Measurements from ENCODE around the gene MAB21L2. TPM values are rescaled to one million over a fixed set of nuclear protein-coding genes. Genes with fewer than 3 reads are reported as not detected.

Gene MAB21L2
- polyA plus RNA-seq, 1 of the 3 experiments (the other 2 are of a cell fraction): 0.92 TPM

GRCh38 chr4:150600812-150601445 lies 19.0 kb downstream of the MAB21L2 start:
- H3F3A ChIP-seq (replicated peaks; ENCODE audit: insufficient read depth): no peaks in the 10 kb centered on the region
- no peaks in the 10 kb centered on the region for H3K79me2 ChIP-seq (ENCODE audit: insufficient read depth)
- 93% methylated on average over 5 of the region's 5 CpGs for WGBS (ENCODE audit: low lambda C conversion rate)
- no peaks in the 10 kb centered on the region; the same call in 1 of the 2 replicates for H3K9me2 ChIP-seq
- H3K4me3 ChIP-seq (ENCODE audit: low read depth in 2 of 2, low read length in 1 of 2): no peak overlapping the region
- no peak overlapping the region for H3K4me2 ChIP-seq
- POLR2A ChIA-PET: no interaction called here
- H3K4me1 ChIP-seq (ENCODE audit: control insufficient read depth in 1 of 2, insufficient read depth in 2 of 2, low read depth in 1 of 2, low read length in 1 of 2): peaks cover 0 to 9% of the 10 kb centered on the region in 2 experiments; a peak in 2 of 4 replicates
- H3K9ac ChIP-seq: no peak overlapping the region
- CTCF ChIA-PET: interaction anchor here (0.8 to 1.5 kb wide), 2 partner anchors 12 to 498 kb away, joined by 3 read pairs; no protein-coding TSS in a partner anchor
- TF ChIP-seq GATA2 (CRISPR knock-in tag; IDR thresholded peaks at IDR 0.05) (0 out of 2 replicates have a peak, but pooled peaks have one; percentile 32), FOXJ3 (CRISPR knock-in tag; IDR thresholded peaks at IDR 0.05) (no peak)
- H2AFZ ChIP-seq (ENCODE audit: low read depth): no peak overlapping the region
- H4K20me1 ChIP-seq (ENCODE audit: insufficient read depth): no peaks in the 10 kb centered on the region
- no peaks in the 10 kb centered on the region for H3K36me3 ChIP-seq (replicated peaks in 1 of 2; ENCODE audit: control insufficient read depth in 1 of 2, insufficient read depth in 2 of 2, low read length in 1 of 2)
- H3K27me3 ChIP-seq (ENCODE audit: insufficient read depth): no peaks in the 10 kb centered on the region
- no peaks in the 10 kb centered on the region for H3K9me3 ChIP-seq
- no peak overlapping the region for H3K27ac ChIP-seq (ENCODE audit: low read depth in 2 of 2, low read length in 1 of 2)
- no peak for DNase-seq

DNA sequence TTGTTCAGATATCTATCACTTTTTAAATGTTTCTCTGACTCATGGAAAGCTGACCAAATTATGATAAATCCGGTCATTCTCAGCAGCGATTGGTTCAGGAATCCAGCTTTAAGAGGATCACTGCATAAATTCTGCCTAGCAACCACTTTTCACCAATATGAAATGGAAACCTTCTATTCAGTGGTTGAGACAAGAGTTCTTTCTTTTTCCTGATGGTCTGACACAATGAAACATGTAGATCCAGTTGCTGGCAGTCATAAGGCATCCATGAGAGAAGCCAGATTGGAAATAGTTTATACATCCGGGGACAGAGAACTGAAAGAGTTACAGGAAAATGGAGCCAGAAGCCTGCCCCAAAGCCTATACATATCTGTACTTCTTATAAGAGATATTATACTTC lies 27.2 kb downstream of the MAB21L2 start:
- ChIA-PET CTCF (interaction anchor here (0.9 to 1.4 kb wide), 3 partner anchors 15 to 311 kb away, joined by 3 to 4 read pairs (median 3); no protein-coding TSS in a partner anchor), POLR2A (no interaction called here)
- no peak overlapping the region for H3K27ac ChIP-seq (ENCODE audit: low read depth in 2 of 2, low read length in 1 of 2)
- H3K9me2 ChIP-seq: no peaks in the 10 kb centered on the region
- no peaks in the 10 kb centered on the region for H4K20me1 ChIP-seq (ENCODE audit: insufficient read depth)
- no peak overlapping the region for H3K9ac ChIP-seq
- H3K4me3 ChIP-seq (ENCODE audit: low read depth in 2 of 2, low read length in 1 of 2): no peak overlapping the region
- H3F3A ChIP-seq (replicated peaks; ENCODE audit: insufficient read depth): no peaks in the 10 kb centered on the region
- 0 out of 2 replicates have a peak, but pooled peaks have one; percentile 32 for TF ChIP-seq RFX5 (IDR thresholded peaks at IDR 0.05; ENCODE audit: low read length)
- TF ChIP-seq ELF1 (IDR thresholded peaks at IDR 0.05): no peak
- no peak for DNase-seq
- no peaks in the 10 kb centered on the region for H3K36me3 ChIP-seq (replicated peaks in 1 of 2; ENCODE audit: control insufficient read depth in 1 of 2, insufficient read depth in 2 of 2, low read length in 1 of 2)
- no peak overlapping the region for H2AFZ ChIP-seq (ENCODE audit: low read depth)
- 97% methylated on average over 3 of the region's 3 CpGs for WGBS (ENCODE audit: low lambda C conversion rate)
- H3K79me2 ChIP-seq (ENCODE audit: insufficient read depth): no peaks in the 10 kb centered on the region
- no peaks in the 10 kb centered on the region for H3K4me1 ChIP-seq (ENCODE audit: control insufficient read depth in 1 of 2, insufficient read depth in 2 of 2, low read depth in 1 of 2, low read length in 1 of 2)
- H3K9me3 ChIP-seq: no peaks in the 10 kb centered on the region
- no peak overlapping the region for H3K4me2 ChIP-seq
- H3K27me3 ChIP-seq (ENCODE audit: insufficient read depth): no peaks in the 10 kb centered on the region

GRCh38 chr4:150619042-150619441 lies 37.1 kb downstream of the MAB21L2 start:
- Histone ChIP-seq H3K4me1 (ENCODE audit: control insufficient read depth in 1 of 2, insufficient read depth in 2 of 2, low read depth in 1 of 2, low read length in 1 of 2) (no peaks in the 10 kb centered on the region), H3K36me3 (replicated peaks in 1 of 2; ENCODE audit: control insufficient read depth in 1 of 2, insufficient read depth in 2 of 2, low read length in 1 of 2) (no peaks in the 10 kb centered on the region), H3K4me2 (no peak overlapping the region), H3F3A (replicated peaks; ENCODE audit: insufficient read depth) (no peaks in the 10 kb centered on the region), H4K20me1 (ENCODE audit: insufficient read depth) (no peaks in the 10 kb centered on the region), H3K9ac (no peak overlapping the region), H2AFZ (ENCODE audit: low read depth) (no peak overlapping the region), H3K4me3 (ENCODE audit: low read depth in 2 of 2, low read length in 1 of 2) (no peak overlapping the region), H3K79me2 (ENCODE audit: insufficient read depth) (no peaks in the 10 kb centered on the region), H3K9me2 (no peaks in the 10 kb centered on the region), H3K27ac (ENCODE audit: low read depth in 2 of 2, low read length in 1 of 2) (no peak overlapping the region), H3K27me3 (ENCODE audit: insufficient read depth) (no peaks in the 10 kb centered on the region), H3K9me3 (no peaks in the 10 kb centered on the region)
- DNase-seq: no peak
- ChIA-PET POLR2A (no interaction called here), CTCF (no interaction called here)
- WGBS (ENCODE audit: low lambda C conversion rate): 75% methylated on average over 1 of the region's 1 CpG
- no peak for TF ChIP-seq MEF2A (IDR thresholded peaks at IDR 0.05; ENCODE audit: borderline replicate concordance, low read depth)
- no peak for TF ChIP-seq CHD2 (IDR thresholded peaks at IDR 0.05; ENCODE audit: low read length, partially characterized antibody)
- TF ChIP-seq PBX3 (IDR thresholded peaks at IDR 0.05): no peak
- no peak for TF ChIP-seq RFX5 (IDR thresholded peaks at IDR 0.05; ENCODE audit: low read length)
- TF ChIP-seq EZH2phosphoT487 (IDR thresholded peaks at IDR 0.05; ENCODE audit: borderline replicate concordance, low read depth): no peak
- TF ChIP-seq, protein P1, sequence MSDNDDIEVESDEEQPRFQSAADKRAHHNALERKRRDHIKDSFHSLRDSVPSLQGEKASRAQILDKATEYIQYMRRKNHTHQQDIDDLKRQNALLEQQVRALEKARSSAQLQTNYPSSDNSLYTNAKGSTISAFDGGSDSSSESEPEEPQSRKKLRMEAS (IDR thresholded peaks at IDR 0.05; ENCODE audit: low read depth): no peak
- TF ChIP-seq, protein P2, sequence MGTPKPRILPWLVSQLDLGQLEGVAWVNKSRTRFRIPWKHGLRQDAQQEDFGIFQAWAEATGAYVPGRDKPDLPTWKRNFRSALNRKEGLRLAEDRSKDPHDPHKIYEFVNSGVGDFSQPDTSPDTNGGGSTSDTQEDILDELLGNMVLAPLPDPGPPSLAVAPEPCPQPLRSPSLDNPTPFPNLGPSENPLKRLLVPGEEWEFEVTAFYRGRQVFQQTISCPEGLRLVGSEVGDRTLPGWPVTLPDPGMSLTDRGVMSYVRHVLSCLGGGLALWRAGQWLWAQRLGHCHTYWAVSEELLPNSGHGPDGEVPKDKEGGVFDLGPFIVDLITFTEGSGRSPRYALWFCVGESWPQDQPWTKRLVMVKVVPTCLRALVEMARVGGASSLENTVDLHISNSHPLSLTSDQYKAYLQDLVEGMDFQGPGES (IDR thresholded peaks at IDR 0.05; ENCODE audit: low read depth, low read length): no peak
- TF ChIP-seq TAF1 (IDR thresholded peaks at IDR 0.05; ENCODE audit: borderline replicate concordance, low read depth, low read length): no peak
- no peak for TF ChIP-seq YY1 (IDR thresholded peaks at IDR 0.05; ENCODE audit: low read depth)
- TF ChIP-seq TEAD4 (IDR thresholded peaks at IDR 0.05; ENCODE audit: borderline replicate concordance, insufficient read depth): no peak
- TF ChIP-seq GATA2 (CRISPR knock-in tag; IDR thresholded peaks at IDR 0.05): no peak
- TF ChIP-seq JUND (IDR thresholded peaks at IDR 0.05): no peak
- TF ChIP-seq POLR2AphosphoS5 (IDR thresholded peaks at IDR 0.05; ENCODE audit: low read depth, low read length): no peak
- TF ChIP-seq FOXM1 (IDR thresholded peaks at IDR 0.05; ENCODE audit: low read depth): no peak
- TF ChIP-seq ELF1 (IDR thresholded peaks at IDR 0.05): no peak
- TF ChIP-seq RXRA (IDR thresholded peaks at IDR 0.05; ENCODE audit: borderline replicate concordance, low read depth): no peak
- no peak for TF ChIP-seq SMC3 (IDR thresholded peaks at IDR 0.05; ENCODE audit: low read depth, low read length)

Data from SK-N-SH (cell line).